Measurements from ENCODE around the gene HOXA9.

Gene HOXA9

DNA sequence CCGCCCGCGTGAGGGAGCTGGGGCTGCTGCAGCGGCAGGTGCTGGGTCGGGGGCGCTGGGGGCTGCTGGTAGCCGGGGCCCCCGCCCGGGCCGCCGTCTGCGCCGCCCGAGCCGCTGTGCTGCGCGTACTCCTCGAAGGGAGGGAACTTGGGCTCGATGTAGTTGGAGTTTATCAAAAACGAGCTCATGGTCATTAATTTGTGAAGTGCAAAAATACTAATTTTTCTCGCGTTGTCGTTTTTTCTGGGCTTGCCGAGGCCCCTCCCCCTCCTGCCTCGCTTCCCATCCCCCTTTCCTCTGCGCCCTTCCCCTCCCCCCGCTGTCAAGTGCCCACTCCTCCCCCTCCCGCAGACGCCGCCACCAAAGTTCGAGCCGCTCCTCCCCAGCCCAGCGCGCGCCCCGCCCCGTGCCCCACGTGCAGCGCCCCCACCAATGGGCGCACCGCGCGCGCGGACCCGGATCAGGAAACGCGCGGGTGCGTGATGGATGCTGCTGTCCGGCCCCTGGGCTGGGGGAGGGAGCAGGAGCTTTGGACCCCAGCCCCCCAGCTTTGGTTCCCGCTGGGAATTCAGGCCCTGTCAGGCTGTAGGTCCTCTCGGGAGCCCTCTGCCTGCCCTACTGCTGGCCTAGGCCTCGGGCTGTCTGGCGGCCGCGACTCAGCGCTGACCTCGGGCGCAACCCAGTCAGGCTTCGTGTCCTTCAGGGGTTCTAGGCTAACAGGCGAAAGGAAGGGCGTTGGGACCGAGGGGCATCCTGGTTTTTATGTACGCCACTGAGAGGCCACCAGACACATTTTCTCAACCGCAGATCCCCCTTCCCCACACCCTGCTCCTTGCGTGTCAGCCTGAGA, 34.6 kb downstream of the HOXA9 start, which contains the start of gene HOXA4:
HOXA4 (minus strand) TSS at position 218 of the 850 bp plus-strand sequence; CDS start at position 194, 24 bp downstream.
- peak within 1 kb of the TSS; percentile 77 to 84 for H3K4me3 ChIP-seq (ENCODE audit: low read depth in 1 of 2, low read length in 2 of 2)
- peak within 1 kb of the TSS; percentile 92 for H3K27ac ChIP-seq (ENCODE audit: low read depth, low read length)
- no peaks in the 10 kb centered on the region for H3K36me3 ChIP-seq (ENCODE audit: control insufficient read depth in 1 of 2, insufficient read depth in 2 of 2, low read length in 2 of 2)
- H3K4me1 ChIP-seq (ENCODE audit: control insufficient read depth in 1 of 2, insufficient read depth in 2 of 2, low read length in 2 of 2): peaks cover 23 to 48% of the 10 kb centered on the region in 2 donors
- H3K9ac ChIP-seq (ENCODE audit: low read depth in 1 of 2, low read length in 2 of 2): peak within 1 kb of the TSS; percentile 55 to 72
- no peaks in the 10 kb centered on the region for H3K9me3 ChIP-seq (ENCODE audit: control insufficient read depth in 1 of 2, low read length in 2 of 2)
- peaks cover 14 to 25% of the 10 kb centered on the region in 2 donors for H3K27me3 ChIP-seq (ENCODE audit: control insufficient read depth in 1 of 2, insufficient read depth in 2 of 2, low read length in 2 of 2)

DNA sequence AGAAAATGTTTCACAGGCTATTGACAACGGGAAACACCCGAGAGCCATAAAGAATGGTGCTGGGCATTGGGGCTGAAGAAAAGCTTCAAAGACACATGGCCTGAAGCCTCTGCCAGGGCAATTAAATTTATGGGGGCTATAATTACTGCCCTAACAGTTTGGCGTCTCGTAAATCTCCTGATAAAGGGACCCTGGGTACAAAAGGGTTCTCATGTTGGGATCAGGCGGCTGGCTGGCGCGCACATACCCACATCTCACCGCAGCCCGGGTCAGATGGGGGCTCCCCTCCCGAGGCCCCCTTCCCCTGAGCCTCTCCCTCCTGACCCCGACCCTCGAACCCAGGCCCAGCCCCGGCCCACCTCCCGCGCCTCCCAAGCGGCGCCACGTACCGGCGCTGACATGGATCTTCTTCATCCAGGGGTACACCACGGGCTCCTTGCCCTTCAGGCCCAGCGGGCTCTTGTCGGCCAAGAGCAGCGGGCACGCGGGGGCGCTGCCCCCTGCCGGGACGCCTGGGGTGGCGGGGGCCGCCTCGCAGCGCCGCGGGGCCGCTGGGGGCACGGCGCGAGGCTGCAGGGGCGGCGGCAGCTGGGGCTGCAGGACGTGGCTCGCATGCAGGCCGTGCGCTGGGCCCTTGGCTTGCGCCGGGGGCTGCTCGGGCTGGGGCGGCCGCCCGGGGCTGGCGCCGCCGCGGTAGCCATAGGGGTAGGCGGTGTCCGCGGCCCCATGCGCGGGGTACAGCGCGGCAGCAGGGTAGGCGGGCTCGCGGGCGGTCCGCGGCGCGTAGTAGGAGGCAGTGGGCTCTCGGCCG, 35.4 kb downstream of the HOXA9 start:
- H3K9ac ChIP-seq (ENCODE audit: low read depth in 1 of 2, low read length in 2 of 2): peak overlapping the region; percentile 40 to 53

DNA sequence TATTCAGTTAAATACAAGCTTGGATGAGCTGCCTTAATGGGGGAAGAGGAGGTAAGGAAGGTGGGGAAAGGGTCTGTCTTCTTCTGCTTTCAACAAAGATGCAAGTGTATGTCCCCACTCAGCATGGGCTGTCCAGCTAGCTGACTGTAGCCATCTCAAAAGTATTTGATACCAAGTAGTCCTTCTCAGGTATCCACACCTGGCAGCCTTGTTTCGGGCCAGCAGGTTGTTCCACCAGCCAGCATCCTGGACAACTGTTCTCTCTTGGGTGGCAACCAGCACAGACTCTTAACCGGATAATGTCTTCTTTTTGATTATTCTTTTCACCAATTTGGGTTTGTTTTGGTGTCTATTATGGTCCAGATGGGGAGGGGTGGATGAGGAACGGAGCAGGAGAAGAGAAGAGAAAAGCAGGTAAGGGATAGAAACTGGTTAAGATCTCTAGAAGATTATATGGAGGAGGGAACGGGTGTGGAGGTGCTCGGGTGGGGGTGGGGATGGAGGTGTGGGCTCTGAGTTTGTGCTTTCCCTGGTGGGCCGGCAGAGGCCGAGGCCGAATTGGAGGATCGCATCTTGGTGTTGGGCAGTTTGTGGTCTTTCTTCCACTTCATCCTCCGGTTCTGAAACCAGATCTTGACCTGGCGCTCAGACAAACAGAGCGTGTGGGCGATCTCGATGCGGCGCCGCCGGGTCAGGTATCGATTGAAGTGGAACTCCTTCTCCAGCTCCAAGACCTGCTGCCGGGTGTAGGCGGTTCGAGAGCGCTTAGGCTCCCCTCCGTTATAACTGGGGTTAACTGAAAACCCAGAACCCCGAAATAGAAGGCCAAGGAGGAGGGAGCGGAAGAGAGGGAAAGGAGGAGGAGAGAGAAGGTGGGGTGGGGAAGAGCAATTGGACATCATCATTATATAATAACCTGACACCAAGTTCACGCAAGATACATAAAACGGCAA, 36.3 kb downstream of the HOXA9 start:
- H3K9me3 ChIP-seq (ENCODE audit: control insufficient read depth in 1 of 2, low read length in 2 of 2): no peaks in the 10 kb centered on the region
- H3K4me3 ChIP-seq (ENCODE audit: low read depth in 1 of 2, low read length in 2 of 2): peak overlapping the region; percentile 55 to 65
- H3K4me1 ChIP-seq (ENCODE audit: control insufficient read depth in 1 of 2, insufficient read depth in 2 of 2, low read length in 2 of 2): peaks cover 22 to 44% of the 10 kb centered on the region in 2 donors
- peak overlapping the region; percentile 40 to 53 for H3K9ac ChIP-seq (ENCODE audit: low read depth in 1 of 2, low read length in 2 of 2)
- H3K27ac ChIP-seq (ENCODE audit: low read depth, low read length): no peak overlapping the region
- H3K36me3 ChIP-seq (ENCODE audit: control insufficient read depth in 1 of 2, insufficient read depth in 2 of 2, low read length in 2 of 2): no peaks in the 10 kb centered on the region
- H3K27me3 ChIP-seq (ENCODE audit: control insufficient read depth in 1 of 2, insufficient read depth in 2 of 2, low read length in 2 of 2): peaks cover 12% of the 10 kb centered on the region in 2 donors

More for the DNA sequence above, 35.4 kb downstream of the HOXA9 start:
- Histone ChIP-seq H3K36me3 (ENCODE audit: control insufficient read depth in 1 of 2, insufficient read depth in 2 of 2, low read length in 2 of 2) (no peaks in the 10 kb centered on the region), H3K27ac (ENCODE audit: low read depth, low read length) (peak overlapping the region; percentile 63), H3K4me1 (ENCODE audit: control insufficient read depth in 1 of 2, insufficient read depth in 2 of 2, low read length in 2 of 2) (peaks cover 15 to 47% of the 10 kb centered on the region in 2 donors), H3K4me3 (ENCODE audit: low read depth in 1 of 2, low read length in 2 of 2) (peak overlapping the region; percentile 61 to 84), H3K9me3 (ENCODE audit: control insufficient read depth in 1 of 2, low read length in 2 of 2) (no peaks in the 10 kb centered on the region), H3K27me3 (ENCODE audit: control insufficient read depth in 1 of 2, insufficient read depth in 2 of 2, low read length in 2 of 2) (peaks cover 14 to 20% of the 10 kb centered on the region in 2 donors)

DNA sequence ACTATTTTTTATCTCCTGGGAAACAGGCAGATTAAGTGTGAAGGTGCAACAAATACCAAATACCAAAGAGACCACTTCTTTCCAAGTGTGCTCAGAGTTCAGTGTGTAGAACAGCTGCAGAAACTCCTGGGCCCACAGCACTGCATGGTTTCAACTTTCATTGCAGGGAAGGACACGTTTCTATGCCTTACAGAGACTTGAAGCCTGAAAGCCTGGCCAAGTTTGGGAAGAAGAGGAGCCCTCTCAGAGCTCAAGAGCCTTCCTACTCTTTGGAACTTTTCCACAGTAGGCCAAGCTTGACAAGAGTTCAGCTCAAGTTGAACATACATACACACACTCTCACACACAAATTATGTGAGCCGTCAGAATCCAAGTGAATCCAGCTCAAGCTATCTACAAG, 37.3 kb downstream of the HOXA9 start:
- Histone ChIP-seq H3K27ac (ENCODE audit: low read depth, low read length) (no peak overlapping the region), H3K9ac (ENCODE audit: low read depth in 1 of 2, low read length in 2 of 2) (no peak overlapping the region), H3K9me3 (ENCODE audit: control insufficient read depth in 1 of 2, low read length in 2 of 2) (no peaks in the 10 kb centered on the region), H3K4me3 (ENCODE audit: low read depth in 1 of 2, low read length in 2 of 2) (no peak overlapping the region), H3K36me3 (ENCODE audit: control insufficient read depth in 1 of 2, insufficient read depth in 2 of 2, low read length in 2 of 2) (no peaks in the 10 kb centered on the region), H3K4me1 (ENCODE audit: control insufficient read depth in 1 of 2, insufficient read depth in 2 of 2, low read length in 2 of 2) (peaks cover 31 to 43% of the 10 kb centered on the region in 2 donors), H3K27me3 (ENCODE audit: control insufficient read depth in 1 of 2, insufficient read depth in 2 of 2, low read length in 2 of 2) (peaks cover 6% of the 10 kb centered on the region in 2 donors)

DNA sequence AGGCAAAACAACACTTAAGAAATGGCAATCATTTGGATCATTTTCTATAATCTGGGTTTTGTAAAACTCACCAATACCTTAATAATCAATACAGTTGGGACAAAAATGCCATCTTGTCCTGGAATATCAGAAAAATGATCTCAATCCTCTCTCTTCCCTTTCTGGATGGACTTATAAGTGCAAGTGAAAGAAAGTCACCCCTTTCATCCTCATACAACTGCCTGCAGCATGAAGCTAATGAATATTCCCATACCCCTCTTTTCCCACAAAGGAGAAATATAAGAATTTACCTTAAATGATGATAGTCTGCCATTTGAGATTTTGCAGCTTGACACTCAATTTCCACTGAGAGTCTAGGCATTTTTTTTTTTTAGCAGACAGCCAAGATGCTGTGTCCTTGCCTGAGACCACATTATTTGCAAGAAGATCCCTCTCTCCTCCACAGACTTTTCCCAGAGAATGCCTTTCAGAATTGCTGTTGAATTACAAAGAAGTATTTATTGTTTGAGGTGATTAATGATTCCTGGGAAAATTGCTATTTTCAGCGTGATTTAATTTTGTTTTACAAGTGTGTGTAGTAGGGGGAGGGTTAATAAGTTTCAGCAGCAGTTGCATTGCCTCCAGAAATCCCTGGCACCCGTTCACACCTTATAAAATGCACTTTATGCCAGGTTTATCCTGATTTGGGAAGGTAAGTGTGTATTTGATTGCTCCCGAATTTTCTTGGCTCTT, 38.6 kb downstream of the HOXA9 start:
- Histone ChIP-seq H3K27ac (ENCODE audit: low read depth, low read length) (no peak overlapping the region), H3K9ac (ENCODE audit: low read depth in 1 of 2, low read length in 2 of 2) (no peak overlapping the region), H3K36me3 (ENCODE audit: control insufficient read depth in 1 of 2, insufficient read depth in 2 of 2, low read length in 2 of 2) (no peaks in the 10 kb centered on the region), H3K9me3 (ENCODE audit: control insufficient read depth in 1 of 2, low read length in 2 of 2) (no peaks in the 10 kb centered on the region), H3K27me3 (ENCODE audit: control insufficient read depth in 1 of 2, insufficient read depth in 2 of 2, low read length in 2 of 2) (peaks cover 0 to 6% of the 10 kb centered on the region in 2 donors), H3K4me3 (ENCODE audit: low read depth in 1 of 2, low read length in 2 of 2) (no peak overlapping the region), H3K4me1 (ENCODE audit: control insufficient read depth in 1 of 2, insufficient read depth in 2 of 2, low read length in 2 of 2) (peaks cover 31 to 43% of the 10 kb centered on the region in 2 donors)

- Histone ChIP-seq H3K27me3 (ENCODE audit: control insufficient read depth in 1 of 2, insufficient read depth in 2 of 2, low read length in 2 of 2) (peaks cover 0 to 6% of the 10 kb centered on the region in 2 donors), H3K9me3 (ENCODE audit: control insufficient read depth in 1 of 2, low read length in 2 of 2) (no peaks in the 10 kb centered on the region), H3K36me3 (ENCODE audit: control insufficient read depth in 1 of 2, insufficient read depth in 2 of 2, low read length in 2 of 2) (no peaks in the 10 kb centered on the region), H3K4me1 (ENCODE audit: control insufficient read depth in 1 of 2, insufficient read depth in 2 of 2, low read length in 2 of 2) (peaks cover 28 to 42% of the 10 kb centered on the region in 2 donors), H3K9ac (ENCODE audit: low read depth in 1 of 2, low read length in 2 of 2) (no peak overlapping the region), H3K4me3 (ENCODE audit: low read depth in 1 of 2, low read length in 2 of 2) (no peak overlapping the region), H3K27ac (ENCODE audit: low read depth, low read length) (no peak overlapping the region)
Measured at GRCh38 chr7:27125986-27126394, 39.3 kb downstream of the HOXA9 start.

- peaks cover 0 to 6% of the 10 kb centered on the region in 2 donors for H3K27me3 ChIP-seq (ENCODE audit: control insufficient read depth in 1 of 2, insufficient read depth in 2 of 2, low read length in 2 of 2)
- peak overlapping the region in 1 of 2 donors; percentile 75 for H3K4me3 ChIP-seq (ENCODE audit: low read depth in 1 of 2, low read length in 2 of 2)
Measured at GRCh38 chr7:27124902-27125689, 40.2 kb downstream of the HOXA9 start.

GRCh38 chr7:27124096-27124901, 41.0 kb downstream of the HOXA9 start:
- peaks cover 0 to 6% of the 10 kb centered on the region in 2 donors for H3K27me3 ChIP-seq (ENCODE audit: control insufficient read depth in 1 of 2, insufficient read depth in 2 of 2, low read length in 2 of 2)
- peak overlapping the region; percentile 67 to 75 for H3K4me3 ChIP-seq (ENCODE audit: low read depth in 1 of 2, low read length in 2 of 2)
- peak overlapping the region in 1 of 2 donors; percentile 62 for H3K9ac ChIP-seq (ENCODE audit: low read depth in 1 of 2, low read length in 2 of 2)
- no peaks in the 10 kb centered on the region for H3K36me3 ChIP-seq (ENCODE audit: control insufficient read depth in 1 of 2, insufficient read depth in 2 of 2, low read length in 2 of 2)
- H3K9me3 ChIP-seq (ENCODE audit: control insufficient read depth in 1 of 2, low read length in 2 of 2): no peaks in the 10 kb centered on the region
- H3K4me1 ChIP-seq (ENCODE audit: control insufficient read depth in 1 of 2, insufficient read depth in 2 of 2, low read length in 2 of 2): peaks cover 32 to 53% of the 10 kb centered on the region in 2 donors
- peak overlapping the region; percentile 53 for H3K27ac ChIP-seq (ENCODE audit: low read depth, low read length)

More at GRCh38 chr7:27124902-27125689, 40.2 kb downstream of the HOXA9 start:
- Histone ChIP-seq H3K27ac (ENCODE audit: low read depth, low read length) (no peak overlapping the region), H3K9me3 (ENCODE audit: control insufficient read depth in 1 of 2, low read length in 2 of 2) (no peaks in the 10 kb centered on the region), H3K4me1 (ENCODE audit: control insufficient read depth in 1 of 2, insufficient read depth in 2 of 2, low read length in 2 of 2) (peaks cover 35 to 49% of the 10 kb centered on the region in 2 donors), H3K36me3 (ENCODE audit: control insufficient read depth in 1 of 2, insufficient read depth in 2 of 2, low read length in 2 of 2) (no peaks in the 10 kb centered on the region), H3K9ac (ENCODE audit: low read depth in 1 of 2, low read length in 2 of 2) (no peak overlapping the region)

Data from duodenal mucosa (tissue), 2 donors.